Ishikawa (cell line): ENCODE results near the gene CFH.

Experiments used
- CEBPB ChIP-seq: IDR thresholded peaks from 2 replicates; pipeline ENCODE4 v1.6.1; 2012
- CREB1 ChIP-seq: IDR thresholded peaks from 2 replicates; pipeline ENCODE4 v1.6.1; 2012; ENCODE audit warnings: low read depth
- EGR1 ChIP-seq: IDR thresholded peaks from 2 replicates; pipeline ENCODE4 v1.6.1; 2012
- EP300 ChIP-seq: IDR thresholded peaks from 2 replicates; pipeline ENCODE4 v1.6.1; 2012; ENCODE audit warnings: borderline replicate concordance
- RAD21 ChIP-seq: IDR thresholded peaks from 2 replicates; pipeline ENCODE4 v1.6.1; 2012; ENCODE audit warnings: low read depth
- TCF12 ChIP-seq: IDR thresholded peaks from 2 replicates; pipeline ENCODE4 v1.6.1; 2012; ENCODE audit warnings: low read depth
- YY1 ChIP-seq: IDR thresholded peaks from 2 replicates; pipeline ENCODE4 v1.6.1; 2012; ENCODE audit warnings: low read depth
- TF ChIP-seq, protein P1 (sequence below): IDR thresholded peaks from 2 replicates; pipeline ENCODE4 v1.6.1; 2012; ENCODE audit warnings: low read depth, mild to moderate bottlenecking
- TF ChIP-seq, protein P2 (sequence below): IDR thresholded peaks from 2 replicates; pipeline ENCODE4 v1.6.1; 2012

DNA sequence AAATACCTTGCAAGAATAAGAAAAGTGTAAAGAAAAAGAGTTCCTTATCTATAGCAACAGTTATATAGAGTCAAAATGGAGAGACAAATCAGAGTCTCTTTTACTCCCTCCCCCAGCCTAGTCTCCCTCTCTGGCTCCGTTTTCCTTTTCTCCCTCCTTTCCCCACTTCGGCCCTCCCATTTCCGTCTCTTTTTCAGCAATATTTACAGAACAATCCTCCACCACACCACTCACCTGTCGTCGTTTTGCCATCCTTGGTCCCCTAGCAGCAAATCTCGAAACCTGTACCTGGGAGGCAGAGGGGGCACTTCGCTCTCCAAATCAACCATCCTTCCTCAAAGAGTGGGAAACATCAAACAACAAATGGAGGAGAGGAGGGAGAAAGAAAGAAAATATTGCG lies 43.9 kb upstream of the CFH start:
- TF ChIP-seq, protein P1, sequence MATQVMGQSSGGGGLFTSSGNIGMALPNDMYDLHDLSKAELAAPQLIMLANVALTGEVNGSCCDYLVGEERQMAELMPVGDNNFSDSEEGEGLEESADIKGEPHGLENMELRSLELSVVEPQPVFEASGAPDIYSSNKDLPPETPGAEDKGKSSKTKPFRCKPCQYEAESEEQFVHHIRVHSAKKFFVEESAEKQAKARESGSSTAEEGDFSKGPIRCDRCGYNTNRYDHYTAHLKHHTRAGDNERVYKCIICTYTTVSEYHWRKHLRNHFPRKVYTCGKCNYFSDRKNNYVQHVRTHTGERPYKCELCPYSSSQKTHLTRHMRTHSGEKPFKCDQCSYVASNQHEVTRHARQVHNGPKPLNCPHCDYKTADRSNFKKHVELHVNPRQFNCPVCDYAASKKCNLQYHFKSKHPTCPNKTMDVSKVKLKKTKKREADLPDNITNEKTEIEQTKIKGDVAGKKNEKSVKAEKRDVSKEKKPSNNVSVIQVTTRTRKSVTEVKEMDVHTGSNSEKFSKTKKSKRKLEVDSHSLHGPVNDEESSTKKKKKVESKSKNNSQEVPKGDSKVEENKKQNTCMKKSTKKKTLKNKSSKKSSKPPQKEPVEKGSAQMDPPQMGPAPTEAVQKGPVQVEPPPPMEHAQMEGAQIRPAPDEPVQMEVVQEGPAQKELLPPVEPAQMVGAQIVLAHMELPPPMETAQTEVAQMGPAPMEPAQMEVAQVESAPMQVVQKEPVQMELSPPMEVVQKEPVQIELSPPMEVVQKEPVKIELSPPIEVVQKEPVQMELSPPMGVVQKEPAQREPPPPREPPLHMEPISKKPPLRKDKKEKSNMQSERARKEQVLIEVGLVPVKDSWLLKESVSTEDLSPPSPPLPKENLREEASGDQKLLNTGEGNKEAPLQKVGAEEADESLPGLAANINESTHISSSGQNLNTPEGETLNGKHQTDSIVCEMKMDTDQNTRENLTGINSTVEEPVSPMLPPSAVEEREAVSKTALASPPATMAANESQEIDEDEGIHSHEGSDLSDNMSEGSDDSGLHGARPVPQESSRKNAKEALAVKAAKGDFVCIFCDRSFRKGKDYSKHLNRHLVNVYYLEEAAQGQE = no peak
- no peak for TF ChIP-seq YY1
- TF ChIP-seq CREB1 = no peak
- TF ChIP-seq EP300 = no peak
- TF ChIP-seq CEBPB = no peak
- no peak for TF ChIP-seq RAD21
- no peak for TF ChIP-seq EGR1
- TF ChIP-seq, protein P2, sequence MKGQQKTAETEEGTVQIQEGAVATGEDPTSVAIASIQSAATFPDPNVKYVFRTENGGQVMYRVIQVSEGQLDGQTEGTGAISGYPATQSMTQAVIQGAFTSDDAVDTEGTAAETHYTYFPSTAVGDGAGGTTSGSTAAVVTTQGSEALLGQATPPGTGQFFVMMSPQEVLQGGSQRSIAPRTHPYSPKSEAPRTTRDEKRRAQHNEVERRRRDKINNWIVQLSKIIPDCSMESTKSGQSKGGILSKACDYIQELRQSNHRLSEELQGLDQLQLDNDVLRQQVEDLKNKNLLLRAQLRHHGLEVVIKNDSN = no peak
- no peak for TF ChIP-seq TCF12
